GM04503 (cell line): ENCODE measurements around the gene THSD4.
"Not testable (repeated sequence)": the region's sequence is repeated elsewhere in the genome, so short reads cannot be mapped to it uniquely, and the experiment has no call there.

Experiments used
- DNase-seq: peaks from one replicate; pipeline ENCODE4 v3.0.0-alpha.2; 2012; ENCODE audit warnings: low read depth

The THSD4 gene

GRCh38 chr15:71352125-71352524 lies 236.9 kb downstream of the THSD4 start:
- no peak for DNase-seq

DNA sequence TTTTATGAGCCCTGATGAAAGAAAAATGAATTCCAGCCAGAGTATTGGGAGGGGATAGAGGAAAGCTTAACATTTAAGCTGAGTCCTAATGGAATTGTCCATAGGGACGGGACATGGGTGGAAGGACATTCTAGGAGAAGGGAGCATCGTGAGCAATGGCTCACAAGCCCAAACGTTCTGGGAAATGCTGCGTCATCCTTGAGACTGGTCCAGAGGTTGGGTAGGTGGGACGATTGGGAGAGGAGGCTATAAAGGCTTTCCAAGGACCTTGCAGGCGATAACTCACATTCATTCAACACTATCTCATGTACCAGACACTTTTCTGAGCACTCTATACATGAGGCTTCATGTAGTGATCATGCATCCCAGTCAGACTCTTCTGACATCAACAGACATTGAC lies 237.5 kb downstream of the THSD4 start:
- no peak for DNase-seq

DNA sequence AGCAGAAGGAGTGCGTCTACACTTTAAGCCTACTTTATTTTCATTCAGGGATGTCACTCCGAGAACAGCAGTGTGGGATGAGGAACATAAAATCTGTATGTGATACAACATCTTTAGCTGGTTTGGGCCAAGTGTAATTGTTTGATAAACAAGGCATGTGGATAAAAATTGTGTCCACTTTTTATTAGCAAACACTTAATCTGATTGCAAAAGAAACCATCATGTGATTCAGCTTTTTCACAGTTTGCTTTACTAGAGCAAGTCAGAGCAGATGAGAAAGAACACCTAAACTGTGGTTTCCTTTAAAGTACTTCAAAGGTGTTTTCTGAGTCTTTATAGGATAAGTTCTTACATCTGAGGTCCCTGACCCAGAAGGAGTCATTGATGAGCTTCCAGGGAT lies 237.9 kb downstream of the THSD4 start:
- DNase-seq, result no peak

- no peak for DNase-seq
Observed at GRCh38 chr15:71355268-71355667, 240.0 kb downstream of the THSD4 start.

- no peak for DNase-seq
Observed at GRCh38 chr15:71357321-71357732, 242.1 kb downstream of the THSD4 start.

- DNase-seq, result no peak
Observed at GRCh38 chr15:71357967-71358366, 242.7 kb downstream of the THSD4 start.

DNA sequence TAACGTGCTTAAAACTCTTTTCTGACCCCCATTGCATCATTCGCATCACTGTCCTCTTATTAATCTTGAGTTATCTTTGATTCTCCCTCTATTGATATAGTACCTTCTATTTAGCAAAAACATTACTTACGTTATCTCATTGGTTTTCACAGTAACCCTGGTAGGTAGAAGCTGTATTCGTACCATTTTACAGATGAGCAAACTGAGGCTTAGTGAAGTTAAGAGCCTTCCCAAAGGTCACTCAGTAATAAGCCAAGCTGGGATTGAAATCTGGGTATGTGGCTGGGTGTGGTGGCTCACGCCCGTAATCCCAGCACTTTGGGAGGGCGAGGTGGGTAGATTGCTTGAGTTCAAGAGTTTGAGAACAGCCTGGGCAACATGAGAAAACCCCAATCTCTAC lies 244.0 kb downstream of the THSD4 start:
- DNase-seq, result no peak

DNA sequence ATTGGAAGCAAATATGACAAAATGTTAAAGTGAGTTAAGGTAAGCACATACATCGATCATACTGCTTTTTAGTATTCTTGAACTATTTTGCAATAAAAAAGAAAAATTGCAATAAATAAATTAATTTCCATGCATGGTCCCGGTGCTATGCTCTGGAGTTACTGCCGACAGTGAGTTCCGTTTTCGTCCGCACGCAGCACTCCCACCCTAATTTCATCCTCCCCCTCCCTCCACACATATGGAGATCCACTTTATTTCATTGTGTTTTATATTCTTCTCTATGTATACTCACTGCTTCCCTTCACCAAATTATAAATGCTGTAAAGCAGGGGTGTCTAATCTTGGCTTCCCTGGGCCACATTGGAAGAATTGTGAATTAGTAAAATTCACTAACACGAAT lies 247.3 kb downstream of the THSD4 start:
- no peak for DNase-seq

DNA sequence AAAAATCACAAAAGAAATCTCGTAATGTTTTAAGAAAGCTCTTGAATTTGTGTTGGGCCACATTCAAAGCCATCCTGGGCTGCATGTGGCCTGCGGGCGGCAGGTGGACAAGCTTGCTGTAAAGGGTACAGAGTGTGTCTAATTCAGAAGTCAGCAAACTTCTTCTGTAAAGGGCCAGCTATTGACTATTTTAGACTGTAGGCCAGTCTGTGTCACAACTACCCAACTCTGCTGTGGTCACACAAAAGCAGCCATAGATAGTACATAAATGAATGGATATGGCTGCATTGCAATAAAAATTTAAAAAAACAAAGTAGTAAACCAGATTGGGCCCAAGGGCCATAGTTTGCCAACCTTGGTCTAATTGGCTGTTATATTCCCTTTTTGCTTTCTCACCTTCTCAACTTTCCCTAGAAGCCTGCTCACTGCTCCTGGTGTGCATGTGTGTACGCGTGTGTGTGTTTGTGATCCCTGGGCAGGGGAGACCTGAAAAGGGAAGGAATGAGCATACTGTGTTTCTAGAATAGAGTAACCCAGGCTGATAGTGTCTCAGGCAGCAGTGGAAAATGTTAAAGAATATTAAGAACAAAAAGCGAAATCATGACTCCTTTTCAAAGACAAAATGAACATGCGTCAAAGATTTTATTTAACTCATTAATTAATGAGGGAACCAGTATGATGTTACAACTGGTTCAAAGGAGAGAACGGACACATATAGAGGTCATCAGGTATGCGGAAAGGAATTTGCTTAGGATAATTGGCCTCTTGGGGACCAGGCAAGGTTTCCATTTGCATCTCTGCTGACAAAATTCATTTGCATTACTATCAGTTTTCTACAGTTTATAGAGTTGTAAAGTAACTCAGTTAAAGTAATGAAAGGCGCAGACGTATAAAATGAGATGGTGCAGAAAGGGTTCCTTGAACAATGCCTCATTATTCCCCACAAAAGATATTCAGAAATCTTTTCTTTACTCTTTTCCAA lies 248.0 kb downstream of the THSD4 start:
- no peak for DNase-seq

- DNase-seq, result no peak
Observed at GRCh38 chr15:71364117-71364584, 248.9 kb downstream of the THSD4 start.

DNA sequence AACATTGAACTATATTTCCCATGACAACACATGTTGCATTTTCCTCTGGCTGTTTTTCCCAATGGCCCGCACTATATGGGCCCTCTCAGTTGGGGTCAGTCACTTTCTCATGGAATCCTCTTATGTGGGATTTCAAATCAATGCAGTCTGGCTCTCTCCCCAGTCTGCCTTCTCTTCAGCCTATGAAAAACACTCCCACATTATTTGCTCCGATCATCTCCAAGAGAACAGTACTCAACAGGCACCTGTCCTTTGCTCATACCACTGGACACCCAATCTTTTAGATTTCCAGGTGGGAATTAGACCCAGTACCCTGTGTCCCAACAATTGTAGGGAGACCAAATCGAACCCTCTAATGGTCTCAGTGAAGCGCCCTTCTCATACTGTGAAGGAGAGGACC lies 251.3 kb downstream of the THSD4 start:
- DNase-seq, result no peak

DNA sequence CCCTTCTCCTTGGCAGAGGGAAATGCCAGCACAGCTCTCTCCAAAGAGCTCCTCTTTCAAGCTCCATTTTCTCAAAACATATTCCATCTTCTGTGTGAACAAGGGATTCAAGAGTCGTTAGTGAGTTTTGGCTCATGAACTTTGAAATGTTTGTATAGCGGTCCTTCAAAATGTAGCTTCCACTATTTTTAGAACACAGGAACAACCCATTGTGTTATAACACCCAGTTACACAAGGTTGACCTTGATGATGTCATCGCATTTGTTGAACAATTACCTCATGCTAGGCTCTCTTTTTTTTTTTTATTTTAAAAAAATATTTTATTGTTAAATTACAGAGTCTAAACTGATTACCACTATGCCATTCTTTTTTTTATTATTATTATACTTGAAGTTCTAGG lies 251.7 kb downstream of the THSD4 start:
- DNase-seq, result no peak

DNA sequence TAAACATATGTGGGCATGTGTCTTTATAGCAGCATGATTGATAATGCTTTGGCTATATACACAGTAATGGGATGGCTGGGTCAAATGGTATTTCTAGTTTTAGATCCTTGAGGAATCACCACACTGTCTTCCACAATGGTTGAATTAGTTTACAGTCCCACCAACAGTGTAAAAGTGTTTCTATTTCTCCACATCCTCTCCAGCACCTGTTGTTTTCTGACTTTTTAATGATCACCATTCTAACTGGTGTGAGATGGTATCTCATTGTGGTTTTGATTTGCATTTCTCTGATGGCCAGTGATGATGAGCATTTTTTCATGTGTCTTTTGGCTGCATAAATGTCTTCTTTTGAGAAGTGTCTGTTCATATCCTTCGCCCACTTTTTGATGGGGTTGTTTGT lies 252.5 kb downstream of the THSD4 start:
- not testable (repeated sequence) for DNase-seq

GRCh38 chr15:71372769-71373168 lies 257.5 kb downstream of the THSD4 start:
- DNase-seq, result not testable (repeated sequence)

GRCh38 chr15:71373917-71374316 lies 258.6 kb downstream of the THSD4 start:
- DNase-seq, result no peak

- DNase-seq, result peak; percentile 21
Observed at GRCh38 chr15:71374607-71375352, 259.5 kb downstream of the THSD4 start.

- no peak for DNase-seq
Observed at GRCh38 chr15:71375934-71376333, 260.7 kb downstream of the THSD4 start.

GRCh38 chr15:71379893-71380292 lies 264.6 kb downstream of the THSD4 start:
- no peak for DNase-seq

GRCh38 chr15:71380345-71380744 lies 265.1 kb downstream of the THSD4 start:
- DNase-seq, result no peak

GRCh38 chr15:71384501-71384900 lies 269.2 kb downstream of the THSD4 start:
- no peak for DNase-seq

DNA sequence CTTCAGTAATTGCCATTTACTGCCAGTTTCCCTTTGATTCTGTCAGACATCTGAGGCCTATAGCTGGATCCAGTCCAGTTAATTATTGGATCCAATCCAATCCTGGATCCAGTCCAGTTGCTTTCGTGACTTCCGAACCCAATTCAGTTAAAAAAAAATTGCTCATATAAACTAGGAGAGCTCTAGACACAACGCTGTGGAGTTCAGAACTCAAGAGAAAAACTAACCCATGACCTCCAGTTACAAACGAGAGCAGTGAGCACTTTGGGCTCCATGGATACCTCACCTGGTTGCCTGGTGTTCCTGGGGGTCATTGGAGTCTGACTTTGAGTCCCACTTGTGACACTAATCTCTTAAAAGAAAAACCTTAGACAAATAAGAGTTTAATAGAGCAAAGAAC lies 269.8 kb downstream of the THSD4 start:
- DNase-seq, result no peak

- DNase-seq, result no peak
Observed at GRCh38 chr15:71385457-71385856, 270.2 kb downstream of the THSD4 start.

- DNase-seq, result no peak
Observed at GRCh38 chr15:71386005-71386404, 270.7 kb downstream of the THSD4 start.
